Psoas muscle (tissue), 8 donors: Measurements from ENCODE around the gene SLC22A14. TPM values are rescaled to one million over a fixed set of nuclear protein-coding genes. Genes with fewer than 3 reads are reported as not detected.
"Not testable (repeated sequence)": the region's sequence is repeated elsewhere in the genome, so short reads cannot be mapped to it uniquely, and the experiment has no call there.

Experiments used
- ATAC-seq, 4 donors: fragments of 200-7000 bp; cut with Tn5 transposase; one replicate each; pipeline ENCODE4 v1.9.1; 2020; ENCODE audit warnings: moderate library complexity in 3 of 4, mild to moderate bottlenecking in 2 of 4
- DNase-seq, 2 donors: peaks; one replicate each; pipeline ENCODE4 v3.0.0-alpha.2; 2020
- H3K27ac ChIP-seq: fragments of 200-600 bp; one replicate; pipeline ENCODE4 v1.8.0; 2022
- H3K27me3 ChIP-seq, 3 donors: fragments of 200-600 bp in 1 of 3; one replicate each; pipeline versions ENCODE4 v1.6.1 to v1.8.0; 2013 to 2022; ENCODE audit warnings: low read length in 2 of 3, mild to moderate bottlenecking in 2 of 3, moderate library complexity in 1 of 3; ENCODE audit not compliant: insufficient read depth in 3 of 3
- H3K36me3 ChIP-seq, 2 donors: fragments of 200-600 bp in 1 of 2; one replicate each; pipeline versions ENCODE4 v1.6.1 to v1.8.0; 2013 to 2022; ENCODE audit warnings: low read depth in 1 of 2, mild to moderate bottlenecking in 1 of 2, moderate library complexity in 1 of 2; ENCODE audit not compliant: insufficient read depth in 1 of 2
- H3K4me1 ChIP-seq: fragments of 200-600 bp; one replicate; pipeline ENCODE4 v1.8.0; 2022
- H3K4me3 ChIP-seq: fragments of 200-600 bp; one replicate; pipeline ENCODE4 v1.8.0; 2022; ENCODE audit warnings: mild to moderate bottlenecking
- H3K9me3 ChIP-seq: fragments of 200-600 bp; one replicate; pipeline ENCODE4 v1.8.0; 2022
- CTCF ChIP-seq: fragments of 200-600 bp; IDR thresholded peaks from one replicate; pipeline ENCODE4 v1.8.0; 2022; ENCODE audit warnings: antibody characterized with exemption
- WGBS, 3 donors: extraction: QIAGEN DNeasy Blood & Tissue Kit; methylation state at CpG; one replicate each; pipeline versions ENCODE4 v1.1.6 to v1.1.7; 2013; 5-methylcytosine and 5-hydroxymethylcytosine counted together
- intact Hi-C, 2 donors: fragments of 100-400 bp; cut with DNase I; formaldehyde crosslinking; loops; one replicate each; pipeline versions ENCODE4 v1.11.0 to v1.14.2; 2022
- polyA plus RNA-seq, 3 donors: library from polyadenylated mRNA; stranded (reverse); fragments of 200-250 nt; gene quantifications; one replicate each; pipeline ENCODE4 v1.2.3, GENCODE V29; 2013
- total RNA-seq, 4 donors: library from RNA; stranded (reverse); fragmentation: NEBNext Ultra II Directional in 2 of 4; extraction: Animal tissue kit (Norgen Biotek cat#: 25700) in 2 of 4; gene quantifications; one replicate each; pipeline versions ENCODE4 v1.2.1 to v1.2.4, GENCODE V29; 2021 to 2023
- donor health status: healthy with polysubstance abuse.
- donor health status: DM: no; HTN: no; CAD: no; lungs with moderate emphysema.
- donor health status: Bipolar disorder and iron deficiency.
- donor health status: healthy.
- donor health status: DM: yes; HTN: yes; CAD: no.
- donor health status: DM: no; HTN: no; CAD: no.
- donor health status: DM: no; HTN: no; CAD: no.
- donor health status: DM: yes; HTN: yes; CAD: no.

The SLC22A14 gene
- total and polyA plus RNA-seq, 7 donors: 0.08 to 0.64 (median 0.26) TPM

GRCh38 chr3:38317192-38317759, 35.2 kb downstream of the SLC22A14 start:
- no peak for ATAC-seq
- DNase-seq: no peak
- no peak overlapping the region for H3K4me3 ChIP-seq
- H3K27me3 ChIP-seq: no peaks in the 10 kb centered on the region
- no peaks in the 10 kb centered on the region for H3K4me1 ChIP-seq
- intact Hi-C loops: no loop called here
- WGBS, 3 donors: 84 to 88% (median 87%) methylated on average over 7 of the region's 7 CpGs
- H3K9me3 ChIP-seq: no peaks in the 10 kb centered on the region
- no peaks in the 10 kb centered on the region for H3K36me3 ChIP-seq
- no peak overlapping the region for H3K27ac ChIP-seq
- TF ChIP-seq CTCF: no peak

GRCh38 chr3:38318766-38319671, 36.9 kb downstream of the SLC22A14 start:
- no peaks in the 10 kb centered on the region for H3K9me3 ChIP-seq

GRCh38 chr3:38320638-38321037, 38.5 kb downstream of the SLC22A14 start:
- ATAC-seq, H3K36me3 ChIP-seq, H3K9me3 ChIP-seq, H3K27me3 ChIP-seq, H3K4me3 ChIP-seq, DNase-seq, intact Hi-C loops, H3K27ac ChIP-seq, H3K4me1 ChIP-seq: not testable (repeated sequence)
- 90 to 94% (median 92%) methylated on average over 4 of the region's 4 CpGs for WGBS, 3 donors

More at GRCh38 chr3:38318766-38319671, 36.9 kb downstream of the SLC22A14 start:
- Histone ChIP-seq H3K4me3 (no peak overlapping the region), H3K4me1 (no peaks in the 10 kb centered on the region), H3K36me3 (no peaks in the 10 kb centered on the region), H3K27ac (no peak overlapping the region), H3K27me3 (no peaks in the 10 kb centered on the region)
- intact Hi-C loops: no loop called here
- no peak for DNase-seq
- no peak for ATAC-seq
- 90 to 93% (median 91%) methylated on average over 8 of the region's 8 CpGs for WGBS, 3 donors
- TF ChIP-seq CTCF: no peak

- no peak for TF ChIP-seq CTCF
- DNase-seq: no peak
- Histone ChIP-seq H3K36me3 (no peaks in the 10 kb centered on the region), H3K4me1 (no peaks in the 10 kb centered on the region), H3K9me3 (no peaks in the 10 kb centered on the region), H3K27me3 (no peaks in the 10 kb centered on the region), H3K27ac (no peak overlapping the region), H3K4me3 (no peak overlapping the region)
- intact Hi-C loops: no loop called here
- no peak for ATAC-seq
- 80 to 93% (median 81%) methylated on average over 1 of the region's 1 CpG for WGBS, 3 donors
These were observed 41.0 kb downstream of the SLC22A14 start for GRCh38 chr3:38323060-38323459.

- no peak for DNase-seq
- 71 to 77% (median 73%) methylated on average over 2 of the region's 2 CpGs for WGBS, 3 donors
- no peak for ATAC-seq
- Histone ChIP-seq H3K27me3 (no peaks in the 10 kb centered on the region), H3K4me1 (no peaks in the 10 kb centered on the region), H3K36me3 (no peaks in the 10 kb centered on the region), H3K4me3 (no peak overlapping the region), H3K27ac (no peak overlapping the region), H3K9me3 (no peaks in the 10 kb centered on the region)
- TF ChIP-seq CTCF: no peak
- intact Hi-C loops: no loop called here
These were observed 43.2 kb downstream of the SLC22A14 start for GRCh38 chr3:38325256-38325655.
